Left hindlimb (tissue), 1 donor: Measurements from ENCODE around the gene UBR3.

ENCODE experiments used
- DNase-seq: peaks from one replicate; pipeline ENCODE4 v3.0.0-alpha.2; 2018

UBR3 gene

DNA sequence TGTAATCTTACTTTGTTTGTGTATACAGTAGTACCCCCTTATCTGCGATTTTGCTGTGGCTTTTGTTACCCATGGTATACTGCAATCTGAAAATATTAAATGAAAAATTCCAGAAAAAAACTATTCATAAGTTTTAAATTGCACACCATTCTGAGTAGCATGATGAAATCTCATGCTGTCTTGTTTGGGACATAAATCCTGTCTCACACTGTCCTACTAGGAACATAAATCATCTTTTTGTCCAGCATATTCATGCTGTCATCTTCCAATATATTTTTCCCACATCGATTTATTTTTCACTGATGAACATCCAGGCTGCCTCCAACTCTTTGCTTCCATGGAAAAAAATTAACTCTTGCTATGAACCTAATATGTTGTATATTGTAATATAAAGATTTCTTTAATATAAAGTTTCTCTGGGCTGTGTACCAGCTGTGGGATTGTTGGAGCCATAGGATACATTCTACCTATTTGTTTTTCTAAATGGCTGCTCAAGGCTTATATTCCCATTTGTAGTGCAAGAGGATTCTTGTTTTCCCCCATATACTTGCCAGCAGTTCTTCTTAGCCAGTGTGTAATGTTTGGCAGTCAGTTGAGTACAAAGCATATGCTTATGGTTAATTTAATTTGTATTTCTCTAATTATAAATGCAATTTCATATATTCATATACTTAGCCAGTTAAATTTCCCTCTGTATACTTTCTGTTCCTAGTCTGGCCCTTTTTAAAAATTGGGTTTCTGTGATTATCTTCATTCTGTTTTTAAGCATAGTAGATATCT lies 236.4 kb downstream of the UBR3 start:
- no peak for DNase-seq

DNA sequence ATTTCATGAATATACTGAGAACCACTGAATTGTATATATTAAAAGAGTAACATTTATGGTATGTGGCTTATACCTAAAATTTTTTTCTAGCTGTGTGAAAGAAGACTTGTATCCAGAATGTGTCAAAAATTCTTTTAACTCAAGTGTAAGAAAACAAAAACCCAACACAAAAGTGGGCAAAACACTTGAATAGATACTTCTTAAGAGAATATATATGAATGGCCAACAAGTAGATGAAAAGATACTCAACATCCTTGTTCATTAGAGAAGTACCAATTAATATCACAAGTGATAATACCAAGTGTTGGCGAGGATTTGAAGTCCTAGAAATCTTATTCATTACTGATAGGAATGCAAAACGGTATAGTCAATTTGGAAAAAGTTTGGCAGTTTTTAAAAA lies 243.5 kb downstream of the UBR3 start:
- no peak for DNase-seq

DNA sequence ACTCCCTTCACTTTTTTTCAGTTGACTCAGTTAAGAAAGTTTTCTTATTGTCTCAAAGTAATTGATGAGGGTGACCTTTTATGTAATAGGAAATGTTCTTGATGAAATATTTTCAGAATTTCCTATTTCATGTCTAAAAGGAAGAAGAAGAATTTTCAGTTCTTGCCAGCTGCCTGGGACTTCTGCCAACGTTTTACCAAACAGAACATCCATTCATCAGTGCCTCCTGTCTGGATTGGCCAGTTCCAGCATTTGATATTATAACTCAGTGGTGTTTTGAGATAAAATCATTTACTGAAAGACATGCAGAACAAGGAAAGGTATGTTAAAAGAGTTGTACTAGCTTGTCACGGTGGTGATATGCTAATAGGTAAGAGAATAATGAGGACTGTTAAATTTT lies 246.0 kb downstream of the UBR3 start:
- peak; percentile 48 for DNase-seq

DNA sequence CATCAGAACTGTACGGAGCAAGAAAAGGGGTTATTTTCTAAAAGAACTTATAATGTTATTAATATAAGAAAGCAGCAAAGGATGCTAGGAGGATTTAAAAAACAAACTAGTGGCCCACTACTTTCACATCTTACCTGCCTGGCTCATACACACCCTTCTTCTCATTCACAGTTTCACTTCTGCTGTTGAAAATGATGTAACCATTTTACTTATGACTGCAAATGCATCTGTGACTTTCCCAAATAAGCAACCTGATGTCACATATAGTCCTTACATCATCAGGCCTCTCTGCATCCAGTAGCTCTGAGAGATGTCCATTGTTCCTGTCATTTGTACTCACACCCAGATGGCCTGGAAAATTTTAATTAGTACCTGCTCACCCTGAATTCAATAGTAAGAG lies 248.9 kb downstream of the UBR3 start:
- no peak for DNase-seq

DNA sequence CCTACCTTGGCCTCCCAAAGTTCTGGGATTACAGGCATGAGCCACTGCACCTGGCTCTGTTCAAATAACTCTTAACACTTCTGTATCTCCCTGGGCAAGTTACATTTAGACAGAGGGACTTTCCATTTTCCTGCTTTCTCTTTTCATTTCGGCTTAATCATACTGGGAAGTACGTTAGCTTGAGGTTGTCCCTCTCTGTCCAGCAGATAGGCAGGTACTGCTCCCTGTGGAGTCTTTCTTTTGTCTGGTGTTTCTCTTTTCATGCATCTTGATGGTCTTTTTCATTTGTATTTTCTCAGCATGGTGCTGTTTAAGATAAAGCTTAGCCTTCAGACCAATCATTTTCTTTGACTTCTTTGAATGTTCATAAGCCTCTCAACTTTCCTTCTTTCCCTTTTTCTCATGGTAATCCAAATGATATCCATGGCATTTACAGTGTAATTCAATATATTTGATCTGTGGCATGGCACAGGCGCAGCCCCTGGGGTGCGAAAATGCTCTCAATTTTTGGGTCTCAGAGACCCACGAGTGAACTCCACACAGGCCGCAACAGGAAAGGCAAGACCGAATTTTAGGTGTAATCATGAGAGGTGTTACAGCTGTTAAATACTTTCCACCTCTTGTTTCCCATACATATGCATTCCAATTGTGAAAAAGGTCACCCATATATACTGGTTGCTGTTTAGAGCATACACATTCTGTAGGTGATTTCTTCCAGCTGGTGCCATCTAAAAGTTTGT lies 250.7 kb downstream of the UBR3 start:
- DNase-seq, result no peak

DNA sequence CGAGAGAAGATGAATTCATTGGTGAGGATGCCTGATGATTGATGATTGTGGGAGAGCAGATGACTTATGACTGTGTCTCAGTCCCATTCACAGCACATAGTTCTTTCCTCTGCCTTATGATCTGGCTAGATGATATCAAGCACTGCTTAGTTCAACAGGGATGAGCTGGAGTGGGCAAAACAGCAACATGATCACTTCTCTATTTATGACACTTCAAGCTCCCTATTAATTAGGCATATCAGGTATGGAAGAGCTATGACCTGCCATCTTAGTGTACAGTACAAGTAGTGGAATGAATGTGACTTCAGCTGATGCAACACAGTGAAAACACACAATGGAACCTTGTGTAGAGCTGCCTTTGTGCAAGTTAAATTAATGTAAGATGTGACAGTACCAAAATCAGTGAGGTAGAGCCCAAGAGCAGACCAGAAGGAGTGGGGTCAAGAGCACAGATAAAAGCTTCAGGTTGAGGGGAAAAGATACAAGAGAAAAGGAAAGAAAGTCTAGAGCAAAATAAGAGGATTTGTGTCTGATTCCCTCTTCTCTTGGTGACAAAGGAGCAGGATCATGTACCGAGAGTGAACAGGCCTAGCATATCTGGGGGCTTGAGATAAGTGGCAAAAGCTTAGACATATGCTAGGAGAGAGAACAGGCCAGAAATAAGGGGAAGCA lies 257.7 kb downstream of the UBR3 start:
- no peak for DNase-seq

- DNase-seq, result no peak
Measured at GRCh38 chr2:170086117-170086688, 258.9 kb downstream of the UBR3 start.

DNA sequence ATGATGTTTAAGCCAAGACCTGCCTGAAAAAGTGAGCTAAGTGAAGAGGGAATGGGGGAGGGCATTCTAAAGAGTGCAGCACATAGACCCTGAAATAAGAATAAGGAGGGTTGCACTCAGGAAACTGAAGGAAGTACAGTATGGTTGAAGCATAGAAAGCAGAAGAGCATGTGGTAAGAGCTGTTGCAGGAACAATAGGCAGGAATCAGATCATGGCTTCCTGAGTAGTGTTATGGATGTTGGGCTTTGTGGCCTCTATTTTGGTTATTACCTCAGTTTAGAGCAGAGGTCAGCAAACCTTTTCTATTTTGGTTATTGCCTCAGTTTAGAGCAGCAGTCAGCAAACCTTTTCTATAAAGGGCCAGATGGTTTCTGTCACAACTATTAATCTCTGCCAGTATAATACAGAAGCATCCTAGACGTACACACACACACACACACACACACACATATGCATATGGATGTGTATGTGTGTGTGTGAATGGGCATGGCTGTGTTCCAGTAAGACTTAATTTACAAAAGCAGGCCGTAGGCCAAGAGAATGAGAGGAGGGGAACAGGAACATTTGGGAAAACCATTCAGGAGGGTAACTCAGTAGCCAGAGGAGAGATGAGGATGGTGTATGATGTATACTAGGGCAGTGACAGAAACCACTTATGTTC lies 259.6 kb downstream of the UBR3 start:
- DNase-seq, result no peak

DNA sequence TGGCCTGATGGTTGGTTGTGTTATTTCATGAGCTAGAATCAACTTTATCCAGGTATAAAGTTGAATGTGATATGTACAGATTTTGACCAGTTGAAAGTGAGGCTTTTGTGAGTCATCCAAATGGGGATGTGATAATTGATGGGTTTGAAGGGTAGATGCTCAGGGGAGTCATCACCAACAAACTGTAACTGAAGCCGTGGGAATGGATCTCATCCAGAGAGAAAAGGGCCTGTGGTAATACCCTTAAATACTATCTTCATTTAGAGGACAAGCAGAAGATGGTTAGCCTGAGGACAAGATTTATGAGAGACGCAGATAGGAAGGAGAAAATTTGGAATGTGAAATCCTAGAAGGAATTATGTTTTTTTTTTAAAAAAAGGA lies 260.1 kb downstream of the UBR3 start:
- no peak for DNase-seq

DNA sequence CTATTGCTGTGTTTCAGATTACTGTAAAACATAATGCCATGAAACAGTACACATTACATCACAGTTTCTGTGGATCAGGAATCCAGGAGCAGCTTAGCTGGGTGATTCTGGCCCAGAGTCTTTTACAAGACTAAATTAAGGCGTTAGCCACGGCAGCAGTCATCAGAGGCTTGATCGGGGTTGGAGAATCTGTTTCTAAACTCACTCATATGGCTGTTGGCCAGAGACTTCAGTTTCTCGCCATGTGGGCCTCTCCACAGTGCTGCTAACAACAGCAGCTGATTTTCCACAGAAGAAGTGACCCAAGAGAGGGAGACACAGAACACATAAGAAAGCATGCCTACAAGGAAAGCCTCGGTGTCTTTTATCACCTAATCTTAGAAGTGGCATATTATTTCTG lies 261.5 kb downstream of the UBR3 start:
- DNase-seq, result no peak

GRCh38 chr2:170090229-170090628 lies 263.0 kb downstream of the UBR3 start:
- no peak for DNase-seq

GRCh38 chr2:170091436-170091835 lies 264.2 kb downstream of the UBR3 start:
- DNase-seq, result no peak

GRCh38 chr2:170092436-170093060 lies 265.3 kb downstream of the UBR3 start:
- no peak for DNase-seq

- no peak for DNase-seq
Measured at GRCh38 chr2:170095380-170095779, 268.1 kb downstream of the UBR3 start.

GRCh38 chr2:170098626-170099312 lies 271.5 kb downstream of the UBR3 start:
- no peak for DNase-seq

- DNase-seq, result no peak
Measured at GRCh38 chr2:170101789-170102188, 274.5 kb downstream of the UBR3 start.

DNA sequence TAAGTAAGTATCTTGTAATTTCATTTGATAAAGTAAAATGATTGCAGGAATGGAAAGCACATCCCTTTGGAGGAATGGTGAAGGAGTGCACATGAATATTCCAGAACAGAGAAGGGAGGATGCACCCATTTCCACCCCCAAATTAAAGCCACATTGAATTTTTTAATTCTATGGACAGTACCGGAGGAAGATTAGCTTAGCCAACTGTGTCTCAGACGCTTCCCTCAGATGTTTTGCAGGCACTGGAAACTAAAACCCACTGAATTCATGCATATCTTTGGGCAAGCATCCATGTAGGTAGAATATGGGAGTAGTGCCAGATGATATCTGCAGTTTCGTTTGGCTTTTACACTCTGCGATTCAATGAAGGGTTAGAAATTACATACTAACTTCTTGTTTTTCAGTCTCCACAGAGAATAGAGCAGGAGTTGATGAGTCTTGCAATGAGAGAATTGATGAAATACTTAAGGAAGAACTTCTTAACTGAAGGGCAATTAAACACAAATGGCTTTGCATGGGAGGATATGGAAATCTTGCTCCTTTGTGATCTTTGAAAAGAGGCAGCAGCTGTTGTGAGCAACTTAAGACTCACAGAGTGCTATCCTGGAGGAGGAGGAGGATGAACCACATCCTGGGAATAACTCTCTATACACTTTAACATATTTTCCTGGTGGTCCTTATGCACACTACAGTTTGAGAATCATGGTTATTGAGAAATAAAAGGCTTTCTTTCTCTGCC lies 279.0 kb downstream of the UBR3 start:
- DNase-seq, result no peak

- DNase-seq, result no peak
Measured at GRCh38 chr2:170113168-170113894, 286.1 kb downstream of the UBR3 start.

DNA sequence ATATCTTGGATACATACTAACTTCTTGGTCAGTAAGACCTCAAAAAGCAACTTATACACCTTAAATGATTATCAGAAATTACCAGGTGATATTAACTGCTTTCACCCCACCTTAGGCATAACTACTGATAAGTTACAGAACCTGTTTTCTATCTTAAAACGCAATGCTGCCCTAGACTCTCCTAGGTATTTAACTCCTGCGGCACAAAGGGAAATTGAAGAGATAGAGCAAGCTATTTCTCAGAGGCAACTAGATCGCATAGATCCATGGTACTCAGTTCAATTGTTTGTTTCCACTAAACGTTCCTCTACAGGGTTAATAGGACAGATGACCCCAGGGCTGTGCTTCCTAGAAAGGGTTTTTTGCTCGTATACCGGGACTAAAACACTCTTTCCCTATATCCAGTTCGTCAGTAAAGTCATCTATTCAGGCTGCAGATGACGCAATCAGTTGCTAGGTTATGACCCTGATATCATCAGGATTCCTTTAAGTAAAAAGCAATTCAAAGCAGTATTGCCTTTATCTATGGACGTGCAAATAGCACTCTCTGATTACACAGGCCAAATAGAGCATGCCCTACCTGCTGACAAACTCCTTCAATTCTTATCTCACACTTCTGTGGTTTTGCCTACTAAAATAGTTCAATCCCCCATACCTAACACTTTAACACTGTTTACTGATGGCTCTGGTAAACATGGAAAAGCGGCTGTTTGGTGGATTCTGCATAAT lies 288.4 kb downstream of the UBR3 start:
- DNase-seq, result no peak

GRCh38 chr2:170118641-170119040 lies 291.4 kb downstream of the UBR3 start:
- no peak for DNase-seq
